K562 (cell line): ENCODE data around the gene PARD3B. TPM values are rescaled to one million over a fixed set of nuclear protein-coding genes. Genes with fewer than 3 reads are reported as not detected.

Experiments used
- ATAC-seq: fragments of 200-7000 bp; cut with Tn5 transposase; 3 replicates; pipeline ENCODE4 v1.9.1; 2020; ENCODE audit warnings: moderate library complexity
- BruUV-seq: library from RNA; stranded (reverse); fragments of 400-500 nt; replicated peaks from 2 replicates; lab custom pipeline; 2021; lab: Mats Ljungman, UMichigan
- CTCF ChIA-PET: fragments of 300-600 bp; formaldehyde crosslinking; extraction: SDS; loops from one replicate; lab custom pipeline; 2021; ENCODE audit warnings: low intra/inter-chr PET ratio; lab: Yijun Ruan, JAX
- POLR2A ChIA-PET: fragments of 300-600, 350-650 bp; sonication (Branson Sonifier 250); formaldehyde crosslinking; extraction: SDS; loops from one replicate; lab custom pipeline; 2021; ENCODE audit warnings: antibody characterized with exemption, inconsistent platforms; lab: Yijun Ruan, JAX
- DNase-seq, 4 experiments: peaks; one replicate each; pipeline versions ENCODE4 v3.0.0 to v3.0.0-alpha.2; 2011 to 2018; ENCODE audit warnings: low spot score in 3 of 4, mixed read lengths in 3 of 4; ENCODE audit errors: extremely low read depth in 1 of 4
- FAIRE-seq: peaks from 2 replicates; lab custom pipeline; 2011; peaks lifted over from hg19 to GRCh38; lab: Jason Lieb, UNC
- H2AFZ ChIP-seq: 2 replicates; pipeline ENCODE4 v1.6.0; 2011; ENCODE audit warnings: low read depth, low read length, control low read depth, inconsistent platforms
- H3K27ac ChIP-seq: fragments of 200-600 bp; 3 replicates; pipeline ENCODE4 v1.8.0; 2011; ENCODE audit warnings: low read depth, mild to moderate bottlenecking, control low read depth, inconsistent platforms, low read length, moderate library complexity, mixed read lengths; ENCODE audit errors: extremely low read depth
- H3K27me3 ChIP-seq, 2 experiments: fragments of 300-600 bp in 1 of 2; 2 replicates in 1 of 2; 3 replicates in 1 of 2; pipeline versions ENCODE4 v1.6.0 to v1.8.0; 2011; ENCODE audit warnings: inconsistent platforms in 2 of 2, low read length in 2 of 2, mild to moderate bottlenecking in 1 of 2, mixed read lengths in 1 of 2, moderate library complexity in 1 of 2; ENCODE audit not compliant: control insufficient read depth in 2 of 2, insufficient read depth in 2 of 2
- H3K36me3 ChIP-seq: fragments of 300-600 bp; 3 replicates; pipeline ENCODE4 v1.8.0; 2011; ENCODE audit warnings: mild to moderate bottlenecking, low read length, inconsistent platforms; ENCODE audit not compliant: control insufficient read depth, insufficient read depth
- H3K4me1 ChIP-seq, 2 experiments: fragments of 200-600 bp in 1 of 2; replicated peaks in 1 of 2; 2 replicates in 1 of 2; 3 replicates in 1 of 2; pipeline versions ENCODE4 v1.5.1 to v1.8.0; 2011; ENCODE audit warnings: inconsistent platforms in 2 of 2, low read length in 2 of 2, mild to moderate bottlenecking in 1 of 2, mixed read lengths in 1 of 2, moderate library complexity in 1 of 2; ENCODE audit not compliant: control insufficient read depth in 2 of 2, insufficient read depth in 2 of 2
- H3K4me2 ChIP-seq: 2 replicates; pipeline ENCODE4 v1.6.1; 2011; ENCODE audit warnings: low read length, control low read depth, inconsistent platforms, mixed read lengths; ENCODE audit not compliant: insufficient read depth
- H3K4me3 ChIP-seq: fragments of 200-600 bp; sonication (generic), shearing (Covaris generic); 2 replicates; pipeline ENCODE4 v1.5.1; 2016; ENCODE audit warnings: control low read depth, inconsistent platforms
- H3K79me2 ChIP-seq: fragments of 200-600 bp; 3 replicates; pipeline ENCODE4 v1.8.0; 2011; ENCODE audit warnings: low read length, inconsistent platforms; ENCODE audit not compliant: control insufficient read depth, insufficient read depth
- H3K9ac ChIP-seq, 2 experiments: 2 replicates each; pipeline versions ENCODE4 v1.6.0 to v1.6.1; 2011; ENCODE audit warnings: low read depth in 2 of 2, low read length in 2 of 2, control low read depth in 1 of 2, inconsistent platforms in 1 of 2, mild to moderate bottlenecking in 1 of 2, mixed read lengths in 1 of 2; ENCODE audit not compliant: insufficient read depth in 1 of 2
- H3K9me1 ChIP-seq: one replicate; pipeline ENCODE4 v1.6.0; 2011; ENCODE audit warnings: inconsistent platforms, mild to moderate bottlenecking, low read length, moderate library complexity; ENCODE audit not compliant: control insufficient read depth, insufficient read depth
- H3K9me3 ChIP-seq: replicated peaks from 2 replicates; pipeline ENCODE4 v1.5.1; 2011; ENCODE audit warnings: low read depth, low read length, inconsistent platforms; ENCODE audit not compliant: control insufficient read depth, insufficient read depth
- H4K20me1 ChIP-seq: replicated peaks from 2 replicates; pipeline ENCODE4 v1.6.1; 2011; ENCODE audit warnings: low read length, inconsistent platforms, mixed read lengths; ENCODE audit not compliant: control insufficient read depth, insufficient read depth
- ARNT ChIP-seq, 2 experiments: fragments of 450-650 bp; IDR thresholded peaks; 2 replicates each; pipeline ENCODE4 v1.6.1; 2016; ENCODE audit warnings: mild to moderate bottlenecking in 1 of 2
- ATF6 ChIP-seq: sonication (generic); formaldehyde crosslinking; IDR thresholded peaks from 2 replicates; pipeline ENCODE4 v1.4.0; 2020; ENCODE audit warnings: mild to moderate bottlenecking, missing genetic modification reagents
- BDP1 ChIP-seq: IDR thresholded peaks from 3 replicates; pipeline ENCODE4 v1.6.1; 2011; ENCODE audit not compliant: insufficient read length, insufficient read depth
- DMBX1 ChIP-seq: fragments of 250-450 bp; sonication (Bioruptor Pico); IDR thresholded peaks from 2 replicates; pipeline ENCODE4 v1.8.0; 2022; ENCODE audit warnings: inconsistent platforms, mild to moderate bottlenecking, moderate library complexity, borderline replicate concordance
- MEF2D ChIP-seq: conservative IDR thresholded peaks from 2 replicates; pipeline ENCODE4 v1.6.1; 2016; ENCODE audit warnings: low read depth, missing genetic modification characterization, missing compliant biosample characterization
- SRSF3 ChIP-seq: fragments of 200-400 bp; formaldehyde crosslinking; IDR thresholded peaks from 2 replicates; pipeline ENCODE4 v1.6.1; 2016; ENCODE audit warnings: mild to moderate bottlenecking, low read length, moderate library complexity; ENCODE audit not compliant: insufficient read depth
- TEAD4 ChIP-seq, 2 experiments: sonication (generic) in 1 of 2; formaldehyde crosslinking in 1 of 2; IDR thresholded peaks; 2 replicates each; pipeline versions ENCODE4 v1.6.1 to v1.8.0; 2012 to 2022; ENCODE audit warnings: borderline replicate concordance in 1 of 2, inconsistent platforms in 1 of 2, low read length in 1 of 2, mild to moderate bottlenecking in 1 of 2, missing genetic modification reagents in 1 of 2
- ZFP36 ChIP-seq: fragments of 150-350 bp; IDR thresholded peaks from 2 replicates; pipeline ENCODE4 v1.6.1; 2018; ENCODE audit warnings: low read length, low read depth; ENCODE audit not compliant: partially characterized antibody
- ZHX1 ChIP-seq: fragments of 150-350 bp; conservative IDR thresholded peaks from 2 replicates; pipeline ENCODE4 v1.6.1; 2014; ENCODE audit warnings: low read length
- ZNF165 ChIP-seq: fragments of 250-450 bp; sonication (Bioruptor Pico); IDR thresholded peaks from 2 replicates; pipeline ENCODE4 v1.4.0; 2020; ENCODE audit warnings: borderline replicate concordance
- ZNF408 ChIP-seq: fragments of 250-450 bp; sonication (Bioruptor Pico); IDR thresholded peaks from 2 replicates; pipeline ENCODE4 v1.4.0; 2020; ENCODE audit warnings: low read depth, mild to moderate bottlenecking, moderate library complexity
- ZNF707 ChIP-seq: fragments of 250-450 bp; sonication (Bioruptor Pico); conservative IDR thresholded peaks from 2 replicates; pipeline ENCODE4 v1.8.0; 2022; ENCODE audit warnings: inconsistent platforms, mild to moderate bottlenecking, moderate library complexity
- WGBS: fragments of 100-300 bp; shearing (Covaris generic); methylation state at CpG from one replicate; pipeline ENCODE4 v1.1.6; 2016; ENCODE audit warnings: low coverage, mixed read lengths; ENCODE audit not compliant: insufficient coverage; ENCODE audit errors: missing lambda C conversion rate; 5-methylcytosine and 5-hydroxymethylcytosine counted together
- in situ Hi-C: fragments of 300-500 bp; cut with MboI; formaldehyde crosslinking; loops from 4 replicates; pipeline ENCODE4 v1.15.0; 2018; ENCODE audit warnings: inconsistent platforms, mixed read lengths
- intact Hi-C: fragments of 100-400 bp; cut with micrococcal nuclease; formaldehyde crosslinking; loops from 2 replicates; pipeline ENCODE4 v1.14.2; 2022
- polyA plus RNA-seq, 8 experiments: library from polyadenylated mRNA; depleted of rRNA in 4 of 8; stranded (reverse) in 5 of 8; unstranded in 3 of 8; fragments of >200 nt; fragmentation: Nextera tagmentation in 2 of 8; fragmentation: Illumina TruSeq in 1 of 8; extraction: Ambion mirVana in 2 of 8; extraction: Trizol in 1 of 8; gene quantifications; 2 replicates each; pipeline versions ENCODE4 v1.2.1 to v1.2.3, GENCODE V29; 2011 to 2014; ENCODE audit warnings: inconsistent platforms in 1 of 8, missing spikeins in 1 of 8
- total RNA-seq, 7 experiments: library from RNA; depleted of rRNA in 6 of 7; stranded (reverse); fragments of >200 nt in 6 of 7; fragmentation: Illumina TruSeq in 2 of 7; extraction: Trizol in 2 of 7; gene quantifications; 2 replicates each; pipeline versions ENCODE4 v1.2.1 to v1.2.3, GENCODE V29; 2011 to 2021; ENCODE audit warnings: low replicate concordance in 1 of 7
- TF ChIP-seq, protein P1 (sequence below), 2 experiments: IDR thresholded peaks in 1 of 2; conservative IDR thresholded peaks in 1 of 2; 2 replicates each; pipeline ENCODE4 v1.6.1; 2016; ENCODE audit warnings: low read depth in 2 of 2, mild to moderate bottlenecking in 1 of 2, missing compliant biosample characterization in 1 of 2, missing genetic modification characterization in 1 of 2, moderate library complexity in 1 of 2

The PARD3B gene
- total and polyA plus RNA-seq, 9 of the 15 experiments (the other 6 are each of a cell fraction or from before 2014, with no cell fraction given), result 0.15 to 3.0 (median 1.1) TPM

DNA sequence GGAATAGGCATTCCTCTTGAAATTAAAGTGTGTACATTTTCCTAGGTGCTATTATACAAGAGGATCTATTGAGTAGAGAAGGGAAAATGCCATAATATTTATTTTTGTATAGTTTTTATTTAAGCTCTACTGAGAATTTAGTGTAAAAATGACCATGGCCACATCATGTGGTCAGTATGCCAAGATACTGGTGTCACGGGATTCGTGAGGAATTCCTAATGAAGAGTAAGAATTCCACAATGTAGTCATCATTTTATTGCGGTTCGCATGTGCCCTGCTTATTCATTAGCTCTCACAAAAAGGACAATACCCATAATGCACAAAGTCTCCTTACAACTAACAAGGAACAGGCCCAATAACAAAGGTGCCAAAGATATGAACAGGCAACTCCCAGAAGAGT is 39.3 kb upstream of the PARD3B start:
- H3K4me3 ChIP-seq, result no peak overlapping the region
- 45% methylated on average over 4 of the region's 4 CpGs for WGBS
- FAIRE-seq (no peak), ATAC-seq (no peak), DNase-seq (no peak)
- no peak overlapping the region for H2AFZ ChIP-seq
- H3K9me3 ChIP-seq, result no peaks in the 10 kb centered on the region
- H3K79me2 ChIP-seq, result no peaks in the 10 kb centered on the region
- no peaks in the 10 kb centered on the region for H3K9me1 ChIP-seq
- H3K4me1 ChIP-seq, result no peaks in the 10 kb centered on the region; a peak in 1 of 5 replicates
- no peak overlapping the region for H3K9ac ChIP-seq
- intact Hi-C loops, result no loop called here
- H3K27me3 ChIP-seq, result no peaks in the 10 kb centered on the region
- no peak overlapping the region for H3K27ac ChIP-seq
- POLR2A ChIA-PET, result interaction anchor here (1.1 kb wide), 1 partner anchor 17 kb away, joined by 3 read pairs; no protein-coding TSS in a partner anchor
- CTCF ChIA-PET, result no interaction called here
- H3K4me2 ChIP-seq, result no peak overlapping the region
- BruUV-seq, result no TSS peak
- H4K20me1 ChIP-seq, result no peaks in the 10 kb centered on the region
- TF ChIP-seq SRSF3, result no peak
- TF ChIP-seq ZNF165 (CRISPR knock-in tag), result no peak
- TF ChIP-seq TEAD4 (IDR thresholded peaks at IDR 0.05; ENCODE audit: low read length), result no peak
- TF ChIP-seq TEAD4 (CRISPR knock-in tag; IDR thresholded peaks at IDR 0.05; ENCODE audit: borderline replicate concordance), result no peak
- TF ChIP-seq BDP1, result no peak
- TF ChIP-seq, protein P1, sequence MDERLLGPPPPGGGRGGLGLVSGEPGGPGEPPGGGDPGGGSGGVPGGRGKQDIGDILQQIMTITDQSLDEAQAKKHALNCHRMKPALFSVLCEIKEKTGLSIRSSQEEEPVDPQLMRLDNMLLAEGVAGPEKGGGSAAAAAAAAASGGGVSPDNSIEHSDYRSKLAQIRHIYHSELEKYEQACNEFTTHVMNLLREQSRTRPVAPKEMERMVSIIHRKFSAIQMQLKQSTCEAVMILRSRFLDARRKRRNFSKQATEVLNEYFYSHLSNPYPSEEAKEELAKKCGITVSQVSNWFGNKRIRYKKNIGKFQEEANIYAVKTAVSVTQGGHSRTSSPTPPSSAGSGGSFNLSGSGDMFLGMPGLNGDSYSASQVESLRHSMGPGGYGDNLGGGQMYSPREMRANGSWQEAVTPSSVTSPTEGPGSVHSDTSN (CRISPR knock-in tag; IDR thresholded peaks at IDR 0.05; ENCODE audit: low read depth), result no peak
- TF ChIP-seq, protein P1 (tag; conservative IDR thresholded peaks at IDR 0.05; ENCODE audit: low read depth), result no peak
- no peak for TF ChIP-seq ARNT (IDR thresholded peaks at IDR 0.05)
- TF ChIP-seq DMBX1 (CRISPR knock-in tag), result no peak
- TF ChIP-seq ZNF707 (CRISPR knock-in tag), result no peak
- TF ChIP-seq MEF2D (tag), result no peak
- no peak for TF ChIP-seq ZHX1
- no peak for TF ChIP-seq ATF6 (CRISPR knock-in tag)
- TF ChIP-seq ZNF408 (CRISPR knock-in tag), result no peak
- TF ChIP-seq ZFP36, result no peak
- in situ Hi-C loops, result no loop called here
- no peaks in the 10 kb centered on the region for H3K36me3 ChIP-seq
